GM06990 (cell line): ENCODE results near the gene CUTC.

Source experiments
- DNase-seq: peaks from one replicate; pipeline ENCODE4 v3.0.0-alpha.2; 2011; ENCODE audit not compliant: insufficient read length; ENCODE audit errors: extremely low read depth
- H3K27me3 ChIP-seq: replicated peaks from 2 replicates; pipeline ENCODE4 v1.6.0; 2011; ENCODE audit warnings: low read length; ENCODE audit not compliant: control insufficient read depth, insufficient read depth
- H3K36me3 ChIP-seq: 2 replicates; pipeline ENCODE4 v1.5.1; 2011; ENCODE audit warnings: low read length; ENCODE audit not compliant: control insufficient read depth, insufficient read depth
- H3K4me3 ChIP-seq: replicated peaks from 2 replicates; pipeline ENCODE4 v1.5.1; 2011; ENCODE audit warnings: low read depth, mild to moderate bottlenecking, control low read depth, low read length
- CTCF ChIP-seq: IDR thresholded peaks from 2 replicates; pipeline ENCODE4 v1.5.1; 2011; ENCODE audit warnings: low read length, control low read depth, mild to moderate bottlenecking, inconsistent platforms; ENCODE audit not compliant: insufficient read depth, poor library complexity, severe bottlenecking

Gene CUTC

GRCh38 chr10:99748823-99749451 lies 16.9 kb downstream of the CUTC start:
- no peak for DNase-seq

GRCh38 chr10:99750641-99751040 lies 18.6 kb downstream of the CUTC start:
- H3K27me3 ChIP-seq = no peaks in the 10 kb centered on the region
- no peak for TF ChIP-seq CTCF
- H3K36me3 ChIP-seq = peaks cover 6% of the 10 kb centered on the region
- no peak overlapping the region for H3K4me3 ChIP-seq
- no peak for DNase-seq

More at GRCh38 chr10:99748823-99749451, 16.9 kb downstream of the CUTC start:
- H3K4me3 ChIP-seq = no peak overlapping the region
- no peak for TF ChIP-seq CTCF
- H3K36me3 ChIP-seq = peaks cover 6% of the 10 kb centered on the region
- no peaks in the 10 kb centered on the region for H3K27me3 ChIP-seq

GRCh38 chr10:99754670-99755069 lies 22.6 kb downstream of the CUTC start:
- Histone ChIP-seq H3K36me3 (peaks cover 1% of the 10 kb centered on the region; the same call in 1 of the 2 replicates), H3K27me3 (no peaks in the 10 kb centered on the region), H3K4me3 (no peak overlapping the region)
- TF ChIP-seq CTCF = no peak
- DNase-seq = no peak

GRCh38 chr10:99756159-99756558 lies 24.1 kb downstream of the CUTC start:
- no peak for DNase-seq
- no peak for TF ChIP-seq CTCF
- Histone ChIP-seq H3K36me3 (peaks cover 6% of the 10 kb centered on the region), H3K27me3 (no peaks in the 10 kb centered on the region), H3K4me3 (no peak overlapping the region)

- peaks cover 6% of the 10 kb centered on the region for H3K36me3 ChIP-seq
- DNase-seq = no peak
- no peak overlapping the region for H3K4me3 ChIP-seq
- no peaks in the 10 kb centered on the region for H3K27me3 ChIP-seq
- no peak for TF ChIP-seq CTCF
Measured at GRCh38 chr10:99758211-99758891, 26.3 kb downstream of the CUTC start.
